ENCODE data around the gene NGEF. TPM values are rescaled to one million over a fixed set of nuclear protein-coding genes. Genes with fewer than 3 reads are reported as not detected.

NGEF gene
- total and polyA plus RNA-seq, 3 experiments from 2014 or later: 0.38 TPM; not detected in 2

DNA sequence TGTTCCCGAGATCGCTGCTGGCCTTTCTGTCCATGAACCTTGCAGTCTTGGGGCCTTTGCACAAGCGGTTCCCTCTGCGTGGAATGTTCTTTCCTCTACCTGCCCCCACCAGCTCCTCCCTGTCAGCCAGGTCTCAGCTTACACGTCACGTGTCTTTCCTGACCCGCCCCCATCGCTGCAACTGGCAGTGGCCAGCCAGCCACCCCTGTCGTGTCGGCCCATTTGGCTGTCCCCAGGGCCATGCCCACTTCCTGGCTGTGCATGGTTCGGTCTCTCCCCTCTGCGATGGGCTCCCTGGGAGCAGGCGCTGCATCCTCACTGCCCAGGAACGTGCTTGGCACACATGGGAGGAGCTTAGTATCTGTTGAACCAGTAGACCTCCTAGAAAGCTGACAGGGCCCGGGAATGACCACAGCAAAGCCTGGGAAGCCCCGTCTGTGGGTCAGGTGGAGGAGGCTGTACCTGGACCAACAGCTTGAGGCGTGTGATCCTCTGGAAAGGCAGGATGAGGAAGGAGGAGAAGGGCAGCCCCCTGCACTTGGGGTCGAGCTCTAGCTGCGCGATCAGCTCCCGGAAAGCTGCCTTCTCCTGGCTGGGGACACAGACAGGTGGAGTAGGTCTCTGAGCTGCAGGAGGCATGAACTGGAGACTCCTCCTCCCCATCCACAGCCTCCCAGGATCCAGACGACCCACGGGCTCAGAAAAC, 122.0 kb downstream of the NGEF start:
- Mint-ChIP-seq H3K36me3 (no peaks in the 10 kb centered on the region), H3K9me3 (no peaks in the 10 kb centered on the region), H3K27me3 (peaks cover 7 to 29% of the 10 kb centered on the region in 2 donors), H3K4me3 (no peak overlapping the region), H3K4me1 (no peaks in the 10 kb centered on the region), H3K27ac (no peak overlapping the region)
- Histone ChIP-seq H3K4me1 (ENCODE audit: insufficient read depth, low read length) (no peaks in the 10 kb centered on the region), H3K27me3 (ENCODE audit: insufficient read depth, low read length, poor library complexity, severe bottlenecking) (no peaks in the 10 kb centered on the region), H3K4me3 (ENCODE audit: low read length) (no peak overlapping the region), H3K36me3 (ENCODE audit: insufficient read depth, low read length) (no peaks in the 10 kb centered on the region), H3K27ac (ENCODE audit: low read depth, low read length) (no peak overlapping the region), H3K9me3 (ENCODE audit: low read length) (no peaks in the 10 kb centered on the region)
- DNase-seq: peak in 1 of 5 donors; percentile 43
- ChIA-PET CTCF (no interaction called here), POLR2A (no interaction called here)

DNA sequence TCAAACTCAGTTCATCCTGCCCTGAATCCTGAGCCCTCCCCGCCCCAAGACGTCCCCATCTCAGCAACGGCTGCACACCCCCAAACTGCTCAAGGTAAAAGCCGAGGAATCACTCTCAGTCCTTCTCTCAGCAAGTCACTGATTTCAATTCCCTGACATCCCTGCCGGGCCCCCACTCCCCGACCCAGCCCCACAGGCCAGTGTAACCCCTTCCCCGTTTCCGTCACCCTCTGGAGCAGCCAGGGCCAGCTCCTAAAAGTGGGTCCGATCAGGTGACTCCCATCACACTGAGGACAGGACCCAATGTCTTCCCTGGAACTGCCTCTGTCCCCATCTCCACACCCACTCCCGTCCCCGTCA, 122.5 kb downstream of the NGEF start:
- H3K4me1 Mint-ChIP-seq: no peaks in the 10 kb centered on the region
- ChIA-PET POLR2A (no interaction called here), CTCF (no interaction called here)
- H3K36me3 ChIP-seq (ENCODE audit: insufficient read depth, low read length): no peaks in the 10 kb centered on the region
- no peak overlapping the region for H3K4me3 Mint-ChIP-seq
- H3K4me1 ChIP-seq (ENCODE audit: insufficient read depth, low read length): no peaks in the 10 kb centered on the region
- no peaks in the 10 kb centered on the region for H3K9me3 Mint-ChIP-seq
- no peak overlapping the region for H3K27ac ChIP-seq (ENCODE audit: low read depth, low read length)
- H3K27ac Mint-ChIP-seq: no peak overlapping the region
- no peak for DNase-seq
- peaks cover 7 to 29% of the 10 kb centered on the region in 2 donors for H3K27me3 Mint-ChIP-seq
- H3K9me3 ChIP-seq (ENCODE audit: low read length): no peaks in the 10 kb centered on the region
- H3K27me3 ChIP-seq (ENCODE audit: insufficient read depth, low read length, poor library complexity, severe bottlenecking): no peaks in the 10 kb centered on the region
- no peak overlapping the region for H3K4me3 ChIP-seq (ENCODE audit: low read length)
- no peaks in the 10 kb centered on the region for H3K36me3 Mint-ChIP-seq

DNA sequence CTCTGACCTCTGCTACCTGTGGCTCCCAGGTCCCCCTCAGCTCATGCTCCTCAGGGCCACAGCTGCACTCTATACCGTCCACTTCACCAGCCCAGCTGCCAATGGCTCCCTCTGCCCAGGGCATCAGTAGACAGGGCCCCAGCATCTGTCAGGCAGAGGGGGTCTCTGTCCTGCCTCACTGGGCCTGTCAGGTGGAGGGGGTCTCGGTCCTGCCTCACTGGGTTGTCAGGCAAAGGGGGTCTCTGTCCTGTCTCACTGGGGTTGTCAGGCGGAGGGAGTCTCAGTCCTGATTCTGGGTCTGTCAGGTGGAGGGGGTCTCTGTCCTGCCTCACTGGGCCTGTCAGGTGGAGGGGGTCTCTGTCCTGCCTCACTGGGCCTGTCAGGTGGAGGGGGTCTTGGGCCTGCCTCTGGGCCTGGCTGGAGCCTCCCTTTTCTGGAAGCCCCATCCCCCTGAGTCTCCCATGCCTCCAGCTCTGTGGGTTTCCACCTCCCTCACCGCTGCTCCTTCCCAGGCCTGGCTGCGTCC, 123.1 kb downstream of the NGEF start:
- Mint-ChIP-seq H3K36me3 (no peaks in the 10 kb centered on the region), H3K4me3 (no peak overlapping the region), H3K27me3 (peaks cover 7 to 29% of the 10 kb centered on the region in 2 donors), H3K4me1 (no peaks in the 10 kb centered on the region), H3K9me3 (no peaks in the 10 kb centered on the region), H3K27ac (no peak overlapping the region)
- DNase-seq: no peak
- Histone ChIP-seq H3K4me3 (ENCODE audit: low read length) (no peak overlapping the region), H3K27me3 (ENCODE audit: insufficient read depth, low read length, poor library complexity, severe bottlenecking) (no peaks in the 10 kb centered on the region), H3K27ac (ENCODE audit: low read depth, low read length) (no peak overlapping the region), H3K9me3 (ENCODE audit: low read length) (no peaks in the 10 kb centered on the region), H3K4me1 (ENCODE audit: insufficient read depth, low read length) (no peaks in the 10 kb centered on the region), H3K36me3 (ENCODE audit: insufficient read depth, low read length) (no peaks in the 10 kb centered on the region)
- POLR2A ChIA-PET: no interaction called here
- CTCF ChIA-PET: no interaction called here

DNA sequence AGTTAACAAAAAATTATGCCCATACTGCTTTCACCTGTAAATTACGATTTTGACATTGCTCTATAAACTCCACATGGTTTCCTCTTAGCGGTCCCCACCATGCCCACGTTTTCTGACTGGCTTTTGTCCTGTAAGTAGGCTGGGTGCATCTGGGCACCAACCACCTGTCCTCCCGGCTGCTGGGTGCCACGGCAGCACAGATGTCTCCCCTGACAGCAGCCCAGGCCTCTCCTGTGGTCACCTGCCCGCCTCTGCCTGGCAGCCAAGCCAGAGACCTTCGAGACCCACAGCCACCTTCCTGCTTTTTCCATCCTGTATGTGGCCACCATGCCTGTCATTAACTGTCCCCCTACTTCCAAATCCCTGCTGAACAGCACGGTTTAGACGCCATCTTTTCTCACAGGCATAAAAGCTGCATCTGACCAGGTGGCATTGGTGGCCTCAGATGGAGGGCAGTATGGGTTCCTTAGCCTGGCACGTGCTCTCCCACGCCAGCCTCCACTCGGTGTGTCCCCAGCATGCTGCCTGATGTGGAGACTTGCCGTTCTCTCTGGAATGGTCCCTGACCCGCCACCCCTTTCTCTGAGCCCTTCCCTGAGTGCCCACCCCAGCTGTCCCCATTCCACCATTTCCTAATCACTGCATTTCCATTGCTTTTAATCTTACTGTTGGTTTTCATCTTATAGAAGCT, 124.1 kb downstream of the NGEF start:
- Histone ChIP-seq H3K9me3 (ENCODE audit: low read length) (no peaks in the 10 kb centered on the region), H3K4me1 (ENCODE audit: insufficient read depth, low read length) (no peaks in the 10 kb centered on the region), H3K27ac (ENCODE audit: low read depth, low read length) (no peak overlapping the region), H3K36me3 (ENCODE audit: insufficient read depth, low read length) (no peaks in the 10 kb centered on the region), H3K27me3 (ENCODE audit: insufficient read depth, low read length, poor library complexity, severe bottlenecking) (no peaks in the 10 kb centered on the region), H3K4me3 (ENCODE audit: low read length) (no peak overlapping the region)
- no peaks in the 10 kb centered on the region for H3K4me1 Mint-ChIP-seq
- no peak overlapping the region for H3K27ac Mint-ChIP-seq
- H3K9me3 Mint-ChIP-seq: no peaks in the 10 kb centered on the region
- no peak overlapping the region for H3K4me3 Mint-ChIP-seq
- DNase-seq: no peak
- H3K36me3 Mint-ChIP-seq: no peaks in the 10 kb centered on the region
- POLR2A ChIA-PET: no interaction called here
- CTCF ChIA-PET: no interaction called here
- peaks cover 10 to 29% of the 10 kb centered on the region in 2 donors for H3K27me3 Mint-ChIP-seq

DNA sequence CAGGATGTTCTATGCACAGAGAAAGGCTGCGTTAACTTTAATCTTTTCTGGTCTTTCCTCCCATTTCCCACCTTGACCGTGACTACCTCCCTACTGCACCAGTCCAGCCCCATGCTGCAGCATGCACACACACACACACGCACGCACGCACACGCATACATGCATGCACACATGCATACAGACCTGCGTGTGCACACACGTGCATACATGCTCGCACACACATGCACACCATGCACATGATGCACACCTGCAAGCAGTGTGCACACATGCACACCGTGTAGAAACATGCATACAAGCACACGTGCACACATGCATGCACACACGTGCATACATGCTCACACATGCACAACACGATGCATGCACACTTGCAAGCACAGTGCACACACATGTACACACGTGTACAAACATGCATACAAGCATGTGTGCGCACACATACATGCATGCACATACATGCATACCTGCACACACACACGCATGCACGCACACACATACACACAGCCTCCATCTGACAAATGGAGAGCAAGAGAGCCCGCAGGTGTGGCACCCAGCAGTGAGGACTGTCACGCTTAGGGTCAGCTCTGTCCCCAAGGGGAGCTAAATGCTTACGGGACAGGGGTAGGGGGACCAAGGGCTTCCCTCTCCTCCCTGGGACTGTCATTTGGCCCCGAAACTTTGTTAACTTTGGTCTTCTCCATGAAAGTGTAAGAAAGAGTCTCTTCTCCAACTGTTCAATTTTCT, 124.8 kb downstream of the NGEF start:
- ChIA-PET POLR2A (no interaction called here), CTCF (no interaction called here)
- Histone ChIP-seq H3K36me3 (ENCODE audit: insufficient read depth, low read length) (no peaks in the 10 kb centered on the region), H3K9me3 (ENCODE audit: low read length) (no peaks in the 10 kb centered on the region), H3K27ac (ENCODE audit: low read depth, low read length) (no peak overlapping the region), H3K4me1 (ENCODE audit: insufficient read depth, low read length) (no peaks in the 10 kb centered on the region), H3K4me3 (ENCODE audit: low read length) (no peak overlapping the region), H3K27me3 (ENCODE audit: insufficient read depth, low read length, poor library complexity, severe bottlenecking) (no peaks in the 10 kb centered on the region)
- no peak for DNase-seq
- no peaks in the 10 kb centered on the region for H3K9me3 Mint-ChIP-seq
- H3K27ac Mint-ChIP-seq: no peak overlapping the region
- peaks cover 10 to 29% of the 10 kb centered on the region in 2 donors for H3K27me3 Mint-ChIP-seq
- no peaks in the 10 kb centered on the region for H3K4me1 Mint-ChIP-seq
- H3K36me3 Mint-ChIP-seq: no peaks in the 10 kb centered on the region
- H3K4me3 Mint-ChIP-seq: no peak overlapping the region

DNA sequence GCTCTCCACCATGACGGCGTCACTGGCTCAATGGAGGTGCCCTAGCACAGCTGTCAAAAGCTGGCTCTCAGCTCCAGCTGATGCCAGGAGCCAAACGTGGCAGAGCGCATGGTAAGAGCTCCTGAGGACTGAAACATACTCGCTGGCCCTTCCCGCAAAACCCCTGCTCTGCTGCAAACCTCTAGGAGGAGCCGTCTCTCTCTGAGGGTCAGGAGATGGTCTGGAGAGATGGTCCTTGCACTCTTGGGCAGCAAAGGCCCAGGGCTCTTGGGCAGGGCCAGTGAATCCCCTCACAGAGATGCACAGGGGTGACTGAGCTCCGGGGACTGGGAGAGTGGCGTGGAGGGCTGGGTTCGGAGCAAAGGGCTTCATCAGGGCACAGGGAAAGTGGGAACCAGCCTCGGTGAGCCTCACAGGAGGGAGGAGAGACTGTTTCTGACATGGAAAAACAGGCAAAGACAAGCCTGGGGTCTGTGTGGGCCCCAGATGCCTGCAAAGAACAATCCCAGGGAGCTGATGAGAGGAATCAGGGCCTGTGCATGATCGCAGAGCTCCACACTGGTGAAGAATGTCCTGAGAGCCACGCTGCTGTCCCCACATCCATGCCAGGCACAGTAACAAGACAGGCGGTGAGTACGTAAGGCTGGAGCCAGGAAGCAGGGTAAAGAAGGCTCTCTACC, 125.7 kb downstream of the NGEF start:
- Histone ChIP-seq H3K4me1 (ENCODE audit: insufficient read depth, low read length) (no peaks in the 10 kb centered on the region), H3K4me3 (ENCODE audit: low read length) (no peak overlapping the region), H3K27ac (ENCODE audit: low read depth, low read length) (no peak overlapping the region), H3K9me3 (ENCODE audit: low read length) (no peaks in the 10 kb centered on the region), H3K27me3 (ENCODE audit: insufficient read depth, low read length, poor library complexity, severe bottlenecking) (no peaks in the 10 kb centered on the region), H3K36me3 (ENCODE audit: insufficient read depth, low read length) (no peaks in the 10 kb centered on the region)
- ChIA-PET POLR2A (no interaction called here), CTCF (no interaction called here)
- H3K4me3 Mint-ChIP-seq: no peak overlapping the region
- H3K27me3 Mint-ChIP-seq: peaks cover 10 to 22% of the 10 kb centered on the region in 2 donors
- DNase-seq: no peak
- H3K27ac Mint-ChIP-seq: no peak overlapping the region
- no peaks in the 10 kb centered on the region for H3K9me3 Mint-ChIP-seq
- no peaks in the 10 kb centered on the region for H3K36me3 Mint-ChIP-seq
- no peaks in the 10 kb centered on the region for H3K4me1 Mint-ChIP-seq

DNA sequence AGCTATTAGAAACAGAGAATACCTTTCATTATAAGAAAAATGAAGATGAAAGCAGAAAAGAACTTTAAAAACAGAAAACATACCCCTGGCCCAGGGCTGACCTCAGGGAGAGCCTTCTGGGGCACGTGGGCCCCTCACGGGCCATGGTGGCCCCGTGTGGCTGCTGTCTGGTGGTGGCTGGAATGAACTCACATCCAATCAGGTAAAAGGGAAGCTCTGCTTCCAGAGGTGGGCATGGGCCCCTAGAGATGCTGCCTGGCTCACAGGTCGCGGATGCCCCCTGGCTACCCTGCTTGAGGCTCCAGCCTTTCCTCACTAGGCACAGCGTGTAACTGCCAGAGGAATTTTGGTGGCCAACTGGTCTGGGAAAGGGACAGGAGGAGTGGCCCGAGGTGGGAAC, 126.4 kb downstream of the NGEF start:
- ChIA-PET POLR2A (no interaction called here), CTCF (no interaction called here)
- Mint-ChIP-seq H3K36me3 (no peaks in the 10 kb centered on the region), H3K4me3 (no peak overlapping the region), H3K27ac (no peak overlapping the region), H3K4me1 (no peaks in the 10 kb centered on the region), H3K9me3 (no peaks in the 10 kb centered on the region), H3K27me3 (peaks cover 10 to 15% of the 10 kb centered on the region in 2 donors)
- no peaks in the 10 kb centered on the region for H3K36me3 ChIP-seq (ENCODE audit: insufficient read depth, low read length)
- H3K27me3 ChIP-seq (ENCODE audit: insufficient read depth, low read length, poor library complexity, severe bottlenecking): no peaks in the 10 kb centered on the region
- no peaks in the 10 kb centered on the region for H3K4me1 ChIP-seq (ENCODE audit: insufficient read depth, low read length)
- H3K9me3 ChIP-seq (ENCODE audit: low read length): no peaks in the 10 kb centered on the region
- no peak for DNase-seq
- H3K27ac ChIP-seq (ENCODE audit: low read depth, low read length): no peak overlapping the region
- no peak overlapping the region for H3K4me3 ChIP-seq (ENCODE audit: low read length)

DNA sequence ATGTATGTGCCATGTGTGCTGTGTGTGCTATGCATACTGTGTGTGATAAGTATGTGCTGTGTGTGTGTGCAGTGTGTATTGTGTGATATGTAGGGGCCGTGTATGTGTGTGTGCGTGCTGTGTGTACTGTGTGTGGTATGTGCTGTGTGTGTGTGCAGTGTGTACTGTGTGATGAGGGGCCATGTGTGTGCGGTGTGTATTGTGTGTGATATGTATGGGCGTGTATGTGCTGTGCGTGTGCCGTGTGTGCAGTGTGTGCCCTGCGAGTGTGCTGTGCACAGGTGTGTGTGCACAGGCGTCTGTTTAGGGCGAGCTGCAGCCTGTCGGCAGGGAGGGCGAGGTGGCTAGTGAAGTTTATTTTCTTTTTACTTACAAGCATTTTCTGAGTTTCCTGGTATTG, 126.9 kb downstream of the NGEF start:
- DNase-seq: no peak
- H3K27ac Mint-ChIP-seq: no peak overlapping the region
- peaks cover 10% of the 10 kb centered on the region in 2 donors for H3K27me3 Mint-ChIP-seq

More for the DNA sequence above, 126.9 kb downstream of the NGEF start:
- H3K9me3 ChIP-seq (ENCODE audit: low read length): no peaks in the 10 kb centered on the region
- Mint-ChIP-seq H3K36me3 (no peaks in the 10 kb centered on the region), H3K9me3 (no peaks in the 10 kb centered on the region), H3K4me1 (no peaks in the 10 kb centered on the region), H3K4me3 (no peak overlapping the region)
- H3K4me1 ChIP-seq (ENCODE audit: insufficient read depth, low read length): no peaks in the 10 kb centered on the region
- no peaks in the 10 kb centered on the region for H3K36me3 ChIP-seq (ENCODE audit: insufficient read depth, low read length)
- H3K27me3 ChIP-seq (ENCODE audit: insufficient read depth, low read length, poor library complexity, severe bottlenecking): no peaks in the 10 kb centered on the region
- POLR2A ChIA-PET: no interaction called here
- CTCF ChIA-PET: no interaction called here
- no peak overlapping the region for H3K27ac ChIP-seq (ENCODE audit: low read depth, low read length)
- H3K4me3 ChIP-seq (ENCODE audit: low read length): no peak overlapping the region

Data from CD8-positive, alpha-beta memory T cell (primary cell).